Colonic mucosa (tissue), 4 donors: ENCODE measurements around the gene CCDC50. TPM values are rescaled to one million over a fixed set of nuclear protein-coding genes. Genes with fewer than 3 reads are reported as not detected.

ENCODE experiments used
- DNase-seq: peaks from one replicate; pipeline ENCODE4 v3.0.0-alpha.2; 2020
- H3K27ac ChIP-seq: fragments of 200-600 bp; one replicate; pipeline ENCODE4 v1.8.0; 2021
- H3K27me3 ChIP-seq: fragments of 200-600 bp; one replicate; pipeline ENCODE4 v1.8.0; 2021
- H3K36me3 ChIP-seq: fragments of 200-600 bp; one replicate; pipeline ENCODE4 v1.8.0; 2021
- H3K4me1 ChIP-seq: fragments of 200-600 bp; one replicate; pipeline ENCODE4 v1.8.0; 2021; ENCODE audit warnings: mild to moderate bottlenecking
- H3K4me3 ChIP-seq: fragments of 200-600 bp; one replicate; pipeline ENCODE4 v1.8.0; 2021
- H3K9ac ChIP-seq, 2 donors: one replicate each; pipeline ENCODE4 v1.7.0; 2013; ENCODE audit warnings: control low read depth in 2 of 2, low read depth in 2 of 2, low read length in 2 of 2
- H3K9me3 ChIP-seq: fragments of 200-600 bp; one replicate; pipeline ENCODE4 v1.8.0; 2021
- CTCF ChIP-seq: fragments of 200-600 bp; IDR thresholded peaks from one replicate; pipeline ENCODE4 v1.8.0; 2022; ENCODE audit warnings: antibody characterized with exemption, mild to moderate bottlenecking
- intact Hi-C: fragments of 100-400 bp; cut with DNase I; formaldehyde crosslinking; loops from one replicate; pipeline ENCODE4 v1.14.1; 2022
- total RNA-seq, 2 donors: library from RNA; stranded (reverse); fragmentation: NEBNext Ultra II Directional in 1 of 2; extraction: Animal tissue kit (Norgen Biotek cat#: 25700) in 1 of 2; gene quantifications; one replicate each; pipeline ENCODE4 v1.2.1, GENCODE V29; 2021
- donor health status: healthy.
- donor health status: DM: no; HTN: no; CAD: no.
- donor health status: DM: no; HTN: no; CAD: no.

Gene CCDC50
- total RNA-seq, 2 donors from 2014 or later: 33.4 to 53.3 TPM

GRCh38 chr3:191383124-191383523 lies 53.9 kb downstream of the CCDC50 start:
- DNase-seq: no peak
- intact Hi-C loops: loop anchor here (10.0 kb wide), 1 partner anchor 148 kb away; no protein-coding TSS in a partner anchor
- no peaks in the 10 kb centered on the region for H3K4me1 ChIP-seq
- no peak overlapping the region for H3K4me3 ChIP-seq
- no peak for TF ChIP-seq CTCF
- peaks cover 4% of the 10 kb centered on the region for H3K36me3 ChIP-seq
- no peaks in the 10 kb centered on the region for H3K27me3 ChIP-seq
- H3K9me3 ChIP-seq: no peaks in the 10 kb centered on the region
- H3K9ac ChIP-seq: no peak overlapping the region
- no peak overlapping the region for H3K27ac ChIP-seq

GRCh38 chr3:191385101-191385500 lies 55.9 kb downstream of the CCDC50 start:
- H3K4me1 ChIP-seq: no peaks in the 10 kb centered on the region
- no peak for TF ChIP-seq CTCF
- intact Hi-C loops: loop anchor here (10.0 kb wide), 1 partner anchor 150 kb away; no protein-coding TSS in a partner anchor
- no peak overlapping the region for H3K27ac ChIP-seq
- peaks cover 4% of the 10 kb centered on the region for H3K36me3 ChIP-seq
- H3K9me3 ChIP-seq: no peaks in the 10 kb centered on the region
- no peak for DNase-seq
- H3K4me3 ChIP-seq: no peak overlapping the region
- H3K9ac ChIP-seq: no peak overlapping the region
- H3K27me3 ChIP-seq: no peaks in the 10 kb centered on the region

- Histone ChIP-seq H3K9me3 (no peaks in the 10 kb centered on the region), H3K27me3 (no peaks in the 10 kb centered on the region), H3K27ac (no peak overlapping the region), H3K9ac (no peak overlapping the region), H3K36me3 (peaks cover 3% of the 10 kb centered on the region), H3K4me1 (no peaks in the 10 kb centered on the region), H3K4me3 (no peak overlapping the region)
- TF ChIP-seq CTCF: no peak
- DNase-seq: no peak
- intact Hi-C loops: loop anchor here (10.0 kb wide), 1 partner anchor 153 kb away; no protein-coding TSS in a partner anchor
These were observed 58.4 kb downstream of the CCDC50 start for GRCh38 chr3:191387441-191388077.

- Histone ChIP-seq H3K4me1 (no peaks in the 10 kb centered on the region), H3K36me3 (no peaks in the 10 kb centered on the region), H3K9me3 (no peaks in the 10 kb centered on the region), H3K27me3 (no peaks in the 10 kb centered on the region), H3K4me3 (no peak overlapping the region), H3K9ac (no peak overlapping the region), H3K27ac (no peak overlapping the region)
- TF ChIP-seq CTCF: no peak
- no peak for DNase-seq
- intact Hi-C loops: loop anchor here (10.0 kb wide), 1 partner anchor 154 kb away; no protein-coding TSS in a partner anchor
These were observed 59.6 kb downstream of the CCDC50 start for GRCh38 chr3:191388823-191389222.

- no peak overlapping the region for H3K27ac ChIP-seq
- H3K9ac ChIP-seq: no peak overlapping the region
- H3K36me3 ChIP-seq: no peaks in the 10 kb centered on the region
- no peaks in the 10 kb centered on the region for H3K9me3 ChIP-seq
- intact Hi-C loops: no loop called here
- TF ChIP-seq CTCF: no peak
- no peak overlapping the region for H3K4me3 ChIP-seq
- H3K27me3 ChIP-seq: no peaks in the 10 kb centered on the region
- DNase-seq: no peak
- no peaks in the 10 kb centered on the region for H3K4me1 ChIP-seq
These were observed 61.4 kb downstream of the CCDC50 start for GRCh38 chr3:191390580-191390979.
